Gastrocnemius medialis (tissue), 4 donors: ENCODE results near the gene CFDP1. TPM values are rescaled to one million over a fixed set of nuclear protein-coding genes. Genes with fewer than 3 reads are reported as not detected.
"Not testable (repeated sequence)": the region's sequence is repeated elsewhere in the genome, so short reads cannot be mapped to it uniquely, and the experiment has no call there.

Experiments
- ATAC-seq, 2 donors: fragments of 150-250 bp; one replicate each; pipeline ENCODE4 v1.9.1; 2016
- DNase-seq, 2 donors: peaks; one replicate each; pipeline ENCODE4 v3.0.0-alpha.2; 2019
- H3K27ac ChIP-seq, 4 donors: fragments of 200-600 bp; sonication (generic); 1 replicate in 1 of 4; 2 replicates in 3 of 4; pipeline ENCODE4 v1.5.1; 2016 to 2018; ENCODE audit warnings: mild to moderate bottlenecking in 2 of 4, moderate library complexity in 1 of 4
- H3K27me3 ChIP-seq, 3 donors: fragments of 200-600 bp; sonication (generic) in 2 of 3; 1 replicate in 1 of 3; 2 replicates in 2 of 3; pipeline versions ENCODE4 v1.5.1 to v1.6.0; 2016 to 2019; ENCODE audit warnings: mild to moderate bottlenecking in 1 of 3, moderate library complexity in 1 of 3
- H3K36me3 ChIP-seq, 2 donors: fragments of 200-600 bp; sonication (generic) in 1 of 2; one replicate each; pipeline ENCODE4 v1.5.1; 2017 to 2018
- H3K4me1 ChIP-seq, 2 donors: fragments of 200-600 bp; sonication (generic) in 1 of 2; one replicate each; pipeline ENCODE4 v1.5.1; 2016 to 2017; ENCODE audit warnings: mild to moderate bottlenecking in 2 of 2
- H3K4me3 ChIP-seq, 4 donors: fragments of 200-600 bp; sonication (generic) in 3 of 4; 1 replicate in 1 of 4; 2 replicates in 3 of 4; pipeline ENCODE4 v1.5.1; 2016 to 2019; ENCODE audit warnings: mild to moderate bottlenecking in 2 of 4
- H3K9me3 ChIP-seq, 3 donors: fragments of 200-600 bp; sonication (generic) in 2 of 3; 1 replicate in 1 of 3; 2 replicates in 2 of 3; pipeline ENCODE4 v1.5.1; 2016 to 2019
- POLR2A ChIP-seq, 2 donors: fragments of 450-650 bp; IDR thresholded peaks; one replicate each; pipeline ENCODE4 v1.6.1; 2017; ENCODE audit warnings: antibody characterized with exemption in 2 of 2, mild to moderate bottlenecking in 2 of 2, moderate library complexity in 2 of 2
- in situ Hi-C, 4 donors: fragments of 200-750 bp; cut with MboI; loops; one replicate each; pipeline versions ENCODE4 v1.15.0 to v1.8.0; 2017; ENCODE audit warnings: low sequenced_read_pairs in 4 of 4
- intact Hi-C: fragments of 100-400 bp; cut with DNase I; formaldehyde crosslinking; loops from one replicate; pipeline ENCODE4 v1.15.1; 2023; ENCODE audit warnings: low total_unique reads
- total RNA-seq, 4 donors: library from RNA; depleted of rRNA; stranded (reverse); fragments of >200 nt; gene quantifications; one replicate each; pipeline versions ENCODE4 v1.1.0 to v1.2.3, GENCODE V29; 2016
- TF ChIP-seq, protein P1 (sequence below), 5 experiments: fragments of 450-650 bp in 3 of 5; fragments of 200-600 bp in 2 of 5; sonication (generic) in 2 of 5; IDR thresholded peaks in 4 of 5; conservative IDR thresholded peaks in 1 of 5; 1 replicate in 4 of 5; 2 replicates in 1 of 5; pipeline ENCODE4 v1.5.1; 2016 to 2019; ENCODE audit warnings: antibody characterized with exemption in 5 of 5, mild to moderate bottlenecking in 3 of 5, moderate library complexity in 3 of 5

The CFDP1 gene
- total RNA-seq, 4 donors from 2014 or later = 20.4 to 28.6 (median 24.2) TPM

GRCh38 chr16:75272097-75272551, 161.2 kb downstream of the CFDP1 start:
- TF ChIP-seq, protein P1, sequence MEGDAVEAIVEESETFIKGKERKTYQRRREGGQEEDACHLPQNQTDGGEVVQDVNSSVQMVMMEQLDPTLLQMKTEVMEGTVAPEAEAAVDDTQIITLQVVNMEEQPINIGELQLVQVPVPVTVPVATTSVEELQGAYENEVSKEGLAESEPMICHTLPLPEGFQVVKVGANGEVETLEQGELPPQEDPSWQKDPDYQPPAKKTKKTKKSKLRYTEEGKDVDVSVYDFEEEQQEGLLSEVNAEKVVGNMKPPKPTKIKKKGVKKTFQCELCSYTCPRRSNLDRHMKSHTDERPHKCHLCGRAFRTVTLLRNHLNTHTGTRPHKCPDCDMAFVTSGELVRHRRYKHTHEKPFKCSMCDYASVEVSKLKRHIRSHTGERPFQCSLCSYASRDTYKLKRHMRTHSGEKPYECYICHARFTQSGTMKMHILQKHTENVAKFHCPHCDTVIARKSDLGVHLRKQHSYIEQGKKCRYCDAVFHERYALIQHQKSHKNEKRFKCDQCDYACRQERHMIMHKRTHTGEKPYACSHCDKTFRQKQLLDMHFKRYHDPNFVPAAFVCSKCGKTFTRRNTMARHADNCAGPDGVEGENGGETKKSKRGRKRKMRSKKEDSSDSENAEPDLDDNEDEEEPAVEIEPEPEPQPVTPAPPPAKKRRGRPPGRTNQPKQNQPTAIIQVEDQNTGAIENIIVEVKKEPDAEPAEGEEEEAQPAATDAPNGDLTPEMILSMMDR (IDR thresholded peaks at IDR 0.05 in 4 of 5, conservative IDR thresholded peaks at IDR 0.05 in 1 of 5) = no peak
- TF ChIP-seq POLR2A (IDR thresholded peaks at IDR 0.05) = no peak
- in situ Hi-C loops (no loop called here), intact Hi-C loops (no loop called here)
- DNase-seq (no peak), ATAC-seq (no peak)
- peaks cover 11 to 13% of the 10 kb centered on the region in 2 donors for H3K4me1 ChIP-seq
- no peaks in the 10 kb centered on the region for H3K36me3 ChIP-seq
- H3K9me3 ChIP-seq = no peaks in the 10 kb centered on the region
- no peak overlapping the region for H3K27ac ChIP-seq
- no peak overlapping the region for H3K4me3 ChIP-seq
- H3K27me3 ChIP-seq = no peaks in the 10 kb centered on the region

DNA sequence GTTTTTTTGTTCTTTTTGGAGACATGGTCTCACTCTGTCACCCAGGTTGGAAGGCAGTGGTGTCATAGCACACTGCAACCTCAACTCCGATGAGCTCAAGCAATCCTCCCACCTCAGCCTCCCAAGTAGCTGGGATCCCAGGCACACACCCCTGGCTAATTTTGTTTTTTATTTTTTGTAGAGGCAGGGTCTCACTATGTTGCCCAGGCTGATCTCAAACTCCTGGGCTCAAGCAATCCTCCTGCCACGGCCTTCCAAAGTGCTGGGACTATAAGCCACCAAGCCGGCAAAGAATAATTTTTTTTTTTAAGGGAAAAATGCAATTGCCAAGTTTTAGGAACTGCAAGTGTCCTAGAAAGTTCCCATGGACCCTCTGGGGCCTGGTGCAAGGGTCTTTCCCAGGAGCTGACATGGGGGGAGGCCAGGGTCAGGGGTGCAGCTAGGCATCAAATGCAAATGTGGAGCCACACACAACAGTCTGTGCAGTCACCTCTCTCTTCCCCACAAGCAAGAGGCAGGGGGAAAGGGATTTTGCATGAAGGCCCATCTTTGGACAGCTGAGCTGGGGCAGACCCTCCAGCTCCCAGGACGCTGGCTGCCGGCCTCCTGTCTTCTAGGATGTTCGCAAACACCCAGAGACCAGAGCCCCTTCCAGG, 161.7 kb downstream of the CFDP1 start:
- ATAC-seq (no peak), DNase-seq (no peak)
- H3K4me1 ChIP-seq = peaks cover 17 to 18% of the 10 kb centered on the region in 2 donors
- no peaks in the 10 kb centered on the region for H3K9me3 ChIP-seq
- intact Hi-C loops (no loop called here), in situ Hi-C loops (no loop called here)
- no peaks in the 10 kb centered on the region for H3K27me3 ChIP-seq
- no peak overlapping the region for H3K27ac ChIP-seq
- TF ChIP-seq, protein P1 (IDR thresholded peaks at IDR 0.05 in 4 of 5, conservative IDR thresholded peaks at IDR 0.05 in 1 of 5) = no peak
- TF ChIP-seq POLR2A (IDR thresholded peaks at IDR 0.05) = no peak
- H3K4me3 ChIP-seq = no peak overlapping the region
- H3K36me3 ChIP-seq = no peaks in the 10 kb centered on the region

GRCh38 chr16:75269358-75269757, 163.9 kb downstream of the CFDP1 start:
- DNase-seq, H3K27ac ChIP-seq, H3K27me3 ChIP-seq, H3K9me3 ChIP-seq, H3K4me3 ChIP-seq, H3K36me3 ChIP-seq, ATAC-seq, in situ Hi-C loops: not testable (repeated sequence)
- peaks cover 25 to 30% of the 10 kb centered on the region in 2 donors for H3K4me1 ChIP-seq
- intact Hi-C loops = loop anchor here (10.0 kb wide), 1 partner anchor 155 kb away; the partner anchor contains the start of gene LDHD

DNA sequence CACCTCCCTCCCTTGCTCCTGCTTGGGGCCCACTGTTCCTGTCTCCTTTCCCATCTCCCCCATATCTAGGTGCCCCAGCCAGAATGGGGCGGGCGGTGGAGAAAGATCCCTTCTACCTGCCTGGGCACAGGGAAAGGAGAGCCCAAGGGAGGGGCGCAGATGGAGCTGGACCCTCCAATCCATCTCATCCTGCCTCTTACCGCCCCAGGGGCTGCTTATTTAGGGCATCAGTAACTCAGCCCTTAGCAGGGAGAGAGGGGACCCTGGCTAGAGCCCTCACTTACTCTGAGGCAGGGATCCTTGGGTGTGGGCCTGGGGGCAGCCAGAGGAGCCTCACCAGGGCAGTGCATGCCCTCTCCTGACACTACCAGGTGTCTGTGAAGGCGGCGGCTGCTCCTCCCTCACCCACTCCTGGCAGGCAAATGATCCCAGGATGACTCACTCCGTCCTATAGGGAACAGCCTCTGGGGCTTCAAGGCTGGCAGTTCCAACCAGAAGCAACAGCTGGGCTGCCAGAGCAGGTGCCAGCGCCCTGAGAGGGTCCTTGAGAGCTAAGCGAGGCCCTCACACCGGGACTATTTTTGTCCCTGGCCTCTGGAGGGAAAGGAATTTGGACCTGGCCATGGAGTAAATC, 165.6 kb downstream of the CFDP1 start:
- DNase-seq (peak; percentile 90 to 97), ATAC-seq (peak; percentile 45 to 63)
- Histone ChIP-seq H3K27ac (peak overlapping the region; percentile 95 to 100 (median 98)), H3K4me3 (no peak overlapping the region), H3K9me3 (no peaks in the 10 kb centered on the region), H3K36me3 (no peaks in the 10 kb centered on the region), H3K27me3 (no peaks in the 10 kb centered on the region), H3K4me1 (peaks cover 39 to 45% of the 10 kb centered on the region in 2 donors)
- TF ChIP-seq, protein P1 (IDR thresholded peaks at IDR 0.05 in 4 of 5, conservative IDR thresholded peaks at IDR 0.05 in 1 of 5) = no peak
- TF ChIP-seq POLR2A (IDR thresholded peaks at IDR 0.05) = peak; percentile 82 to 86
- in situ Hi-C loops (no loop called here), intact Hi-C loops (loop anchor here (1.0 to 10.0 kb wide), 2 partner anchors 38 to 153 kb away; partner anchors contain the start of gene LDHD)
